HG02870 (cell line): ENCODE results near the gene AK3.
"Not testable (repeated sequence)": the region's sequence is repeated elsewhere in the genome, so short reads cannot be mapped to it uniquely, and the experiment has no call there.

ENCODE experiments used
- ATAC-seq: cut with Tn5 transposase; IDR thresholded peaks from one replicate; pipeline ENCODE4 v1.9.1; 2021; ENCODE audit warnings: mild to moderate bottlenecking, moderate library complexity; ENCODE audit not compliant: unreplicated experiment

The AK3 gene

GRCh38 chr9:4740638-4741364 lies at the start of gene AK3:
Gene AK3, minus strand, starts transcription at chr9:4741202. Its CDS starts 115 bp downstream, at chr9:4741087.
- peak; percentile 85 for ATAC-seq

DNA sequence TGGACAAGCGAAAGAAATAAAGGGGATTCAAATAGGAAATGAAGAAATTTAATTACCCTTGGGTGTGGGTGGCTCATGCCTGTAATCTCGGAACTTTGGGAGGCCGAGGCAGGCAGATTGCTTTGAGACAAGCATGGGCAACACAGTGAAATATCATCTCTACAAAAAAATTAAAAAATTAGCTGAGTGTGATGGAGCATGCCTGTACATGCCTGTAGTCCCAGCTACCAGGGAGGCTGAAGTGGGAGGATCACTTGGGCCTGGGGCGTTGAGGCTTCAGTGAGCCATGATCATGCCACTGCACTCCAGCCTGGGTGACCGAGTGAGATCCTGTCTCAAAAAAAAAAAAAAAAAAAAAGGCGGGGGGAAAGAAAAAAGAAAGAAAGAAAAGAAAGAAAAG lies 47.7 kb upstream of the AK3 start:
- no peak for ATAC-seq

GRCh38 chr9:4787876-4788275 lies 46.9 kb upstream of the AK3 start:
- no peak for ATAC-seq

GRCh38 chr9:4786599-4786998 lies 45.6 kb upstream of the AK3 start:
- ATAC-seq, result no peak

- no peak for ATAC-seq
Measured at GRCh38 chr9:4784403-4784802, 43.4 kb upstream of the AK3 start.

DNA sequence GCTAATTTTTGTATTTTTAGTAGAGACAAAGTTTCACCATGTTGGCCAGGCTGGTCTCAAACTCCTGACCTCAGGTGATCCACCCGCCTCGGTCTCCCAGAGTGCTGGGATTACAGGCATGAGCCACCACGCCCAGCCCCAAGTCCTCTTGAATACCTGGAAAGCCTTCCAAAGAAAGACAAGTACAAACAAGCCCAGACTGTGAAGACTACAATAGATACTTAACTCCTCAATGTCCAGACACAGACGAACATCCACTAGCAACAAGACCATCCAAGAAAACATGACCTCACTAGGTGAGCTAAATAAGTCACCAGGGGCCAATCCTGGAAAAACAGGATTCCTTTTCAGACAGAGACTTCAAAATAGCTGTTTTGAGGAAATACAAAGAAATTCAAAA lies 42.2 kb upstream of the AK3 start:
- ATAC-seq, result not testable (repeated sequence)

DNA sequence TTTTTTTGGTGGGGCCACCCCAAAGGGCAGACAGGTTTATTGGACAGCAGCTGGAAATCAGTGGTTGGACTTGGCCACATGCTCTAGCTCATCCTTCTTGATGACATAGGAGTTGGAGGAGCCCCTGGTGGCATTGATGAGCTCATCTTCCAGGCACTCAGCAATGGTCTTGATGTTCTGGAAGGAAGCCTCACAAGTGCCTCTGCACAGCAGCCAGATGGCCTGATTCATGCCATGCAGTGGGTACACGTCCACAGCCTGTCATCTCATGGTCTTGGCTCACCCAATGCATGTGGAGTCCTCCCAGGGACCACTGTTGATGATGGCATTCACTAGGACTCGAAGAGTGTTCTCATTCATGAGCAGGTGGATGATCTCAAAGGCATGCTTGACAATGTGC lies 40.4 kb upstream of the AK3 start:
- no peak for ATAC-seq

DNA sequence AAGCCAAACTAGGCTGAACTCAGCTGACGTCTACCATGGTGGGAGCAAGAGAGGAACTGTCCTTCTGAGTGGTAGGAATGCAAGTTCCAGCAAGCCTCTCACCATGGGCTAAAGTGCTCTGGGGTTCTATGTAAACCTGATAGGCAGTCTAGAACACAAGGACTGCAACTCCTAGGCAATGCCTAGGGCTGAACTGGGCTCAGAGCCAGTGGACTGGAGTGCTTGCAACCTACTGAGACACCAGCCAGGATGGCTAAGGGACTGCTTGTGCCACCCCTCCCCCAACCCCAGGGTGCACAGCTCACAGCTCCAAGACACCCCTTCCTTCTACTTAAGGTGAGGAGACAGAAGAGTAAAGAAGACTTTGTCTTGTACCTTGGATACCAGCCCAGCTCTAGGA lies 39.6 kb upstream of the AK3 start:
- ATAC-seq, result no peak

- ATAC-seq, result not testable (repeated sequence)
Measured at GRCh38 chr9:4774958-4775357, 34.0 kb upstream of the AK3 start.

DNA sequence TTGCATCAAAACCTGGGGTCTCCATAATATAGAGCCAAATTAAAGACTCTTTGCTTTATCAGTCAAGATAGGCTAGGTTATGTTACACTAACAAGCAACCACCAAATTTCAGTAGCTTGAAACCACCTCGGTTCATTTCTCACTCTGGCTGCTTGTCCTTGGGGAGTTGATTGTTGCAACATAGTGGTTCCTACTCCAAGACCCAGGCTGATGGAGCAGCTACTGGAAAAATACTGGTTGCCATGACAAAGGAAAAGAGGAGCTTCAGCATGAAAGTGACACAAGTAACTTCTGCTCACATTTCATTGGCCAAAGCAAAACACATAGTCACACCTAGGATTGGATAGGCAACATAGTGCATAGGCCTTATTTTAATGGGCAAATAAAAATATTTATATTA lies 33.2 kb upstream of the AK3 start:
- no peak for ATAC-seq

GRCh38 chr9:4771788-4772187 lies 30.8 kb upstream of the AK3 start:
- ATAC-seq, result no peak

DNA sequence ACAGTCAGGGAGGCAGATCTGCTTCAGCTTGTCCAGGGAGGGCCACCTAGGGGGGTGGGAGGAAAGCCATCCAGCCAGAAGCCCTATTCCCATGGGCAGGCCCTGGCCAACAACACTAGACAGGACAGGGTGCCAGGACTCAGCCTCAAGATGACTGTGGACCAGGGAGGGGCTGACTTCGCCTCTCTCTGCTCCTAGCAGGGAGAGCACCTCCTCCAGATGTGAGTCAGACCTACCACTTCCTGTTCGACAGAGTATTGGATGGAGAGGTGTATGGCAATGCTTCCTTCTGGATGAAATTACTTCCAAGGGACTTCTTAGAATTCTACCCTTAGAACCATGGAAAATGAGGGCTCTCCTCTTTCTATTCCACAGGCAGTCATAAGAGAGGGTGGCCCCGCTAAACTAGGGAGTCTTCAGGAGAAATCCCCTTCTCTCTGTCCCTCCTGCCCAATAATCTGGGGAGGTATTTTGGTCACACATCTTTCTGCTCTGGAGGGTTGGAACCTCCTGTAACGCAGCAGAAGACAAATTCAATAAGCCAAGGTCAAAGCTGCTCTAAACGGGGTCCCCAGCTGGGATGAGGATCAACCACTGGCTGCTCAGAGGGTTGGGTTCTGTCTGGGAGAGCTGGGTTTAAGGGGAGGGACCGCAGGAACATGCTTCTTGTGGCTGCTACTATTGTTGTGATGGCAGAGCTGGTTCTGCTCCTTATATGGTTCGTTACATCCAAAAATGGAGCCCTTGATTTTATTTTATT lies 28.5 kb upstream of the AK3 start:
- ATAC-seq, result peak; percentile 55

- no peak for ATAC-seq
Measured at GRCh38 chr9:4768681-4769080, 27.7 kb upstream of the AK3 start.

DNA sequence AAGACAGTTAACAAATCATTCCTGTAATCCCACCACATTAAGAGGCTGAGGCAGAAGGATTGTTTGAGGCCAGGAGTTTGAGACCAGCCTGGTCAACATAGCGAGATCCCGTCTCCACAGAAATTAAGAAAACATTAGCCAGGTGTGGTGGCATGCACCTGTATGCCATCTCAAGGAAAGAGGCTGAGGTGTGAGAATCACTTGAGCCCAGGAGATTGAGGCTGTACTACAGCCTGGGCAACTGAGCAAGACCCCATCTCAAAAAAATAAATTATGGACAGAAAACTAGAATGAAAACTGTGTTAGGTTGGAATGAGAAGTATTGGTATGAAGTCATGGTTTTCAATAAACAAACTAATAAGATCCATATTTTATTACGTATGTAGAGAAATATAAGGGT lies 23.0 kb upstream of the AK3 start:
- ATAC-seq, result no peak

DNA sequence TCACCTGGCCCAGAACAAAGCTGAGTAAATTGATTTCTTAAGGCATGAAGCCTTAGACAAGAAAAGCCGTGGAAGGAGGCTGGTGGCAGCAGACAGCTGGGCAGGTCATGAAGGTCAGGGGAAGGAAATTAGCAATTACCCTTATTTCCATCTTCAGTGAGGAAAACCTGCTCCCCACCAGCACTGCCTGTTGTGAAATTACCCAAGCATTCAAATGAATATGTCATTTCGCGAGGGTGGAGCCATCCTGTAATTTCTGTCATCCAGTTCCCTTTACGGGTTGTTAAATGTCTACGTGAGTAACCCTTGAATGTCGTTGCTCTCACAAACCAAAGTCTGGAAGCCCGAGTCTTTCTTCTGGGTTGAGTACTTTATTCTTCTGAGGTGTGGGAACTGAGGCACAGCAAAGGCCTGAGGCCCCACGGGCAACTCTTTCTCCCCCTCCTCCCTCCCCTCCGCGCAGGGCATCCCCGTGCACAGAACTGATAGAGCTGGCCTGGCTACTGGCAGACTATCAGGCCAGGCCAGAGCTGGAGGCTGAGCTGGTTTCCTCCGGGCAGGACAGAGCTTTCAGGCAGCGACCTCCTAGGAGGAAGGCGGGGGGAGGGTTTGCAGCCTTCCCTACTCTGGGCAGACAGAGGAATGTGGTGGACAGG lies 22.0 kb upstream of the AK3 start:
- peak; percentile 17 for ATAC-seq

GRCh38 chr9:4762108-4762885 lies 21.3 kb upstream of the AK3 start:
- ATAC-seq, result peak; percentile 78

- ATAC-seq, result no peak
Measured at GRCh38 chr9:4760122-4760521, 19.1 kb upstream of the AK3 start.

GRCh38 chr9:4756420-4756819 lies 15.4 kb upstream of the AK3 start:
- no peak for ATAC-seq

GRCh38 chr9:4755026-4755609 lies 14.1 kb upstream of the AK3 start:
- ATAC-seq, result no peak

- not testable (repeated sequence) for ATAC-seq
Measured at GRCh38 chr9:4754530-4754929, 13.5 kb upstream of the AK3 start.
